Activated CD8-positive, alpha-beta memory T cell treated with anti-CD3 and anti-CD28 coated beads for 4 hours (primary cell): ENCODE data around the gene SLC31A2.
A peak's percentile ranks its signal among the peaks of the same experiment; 100 is the strongest.

Experiments used
- DNase-seq, 2 donors: peaks; one replicate each; pipeline ENCODE4 v3.0.0-alpha.2; 2020; ENCODE audit warnings: low read depth in 2 of 2

Gene SLC31A2

DNA sequence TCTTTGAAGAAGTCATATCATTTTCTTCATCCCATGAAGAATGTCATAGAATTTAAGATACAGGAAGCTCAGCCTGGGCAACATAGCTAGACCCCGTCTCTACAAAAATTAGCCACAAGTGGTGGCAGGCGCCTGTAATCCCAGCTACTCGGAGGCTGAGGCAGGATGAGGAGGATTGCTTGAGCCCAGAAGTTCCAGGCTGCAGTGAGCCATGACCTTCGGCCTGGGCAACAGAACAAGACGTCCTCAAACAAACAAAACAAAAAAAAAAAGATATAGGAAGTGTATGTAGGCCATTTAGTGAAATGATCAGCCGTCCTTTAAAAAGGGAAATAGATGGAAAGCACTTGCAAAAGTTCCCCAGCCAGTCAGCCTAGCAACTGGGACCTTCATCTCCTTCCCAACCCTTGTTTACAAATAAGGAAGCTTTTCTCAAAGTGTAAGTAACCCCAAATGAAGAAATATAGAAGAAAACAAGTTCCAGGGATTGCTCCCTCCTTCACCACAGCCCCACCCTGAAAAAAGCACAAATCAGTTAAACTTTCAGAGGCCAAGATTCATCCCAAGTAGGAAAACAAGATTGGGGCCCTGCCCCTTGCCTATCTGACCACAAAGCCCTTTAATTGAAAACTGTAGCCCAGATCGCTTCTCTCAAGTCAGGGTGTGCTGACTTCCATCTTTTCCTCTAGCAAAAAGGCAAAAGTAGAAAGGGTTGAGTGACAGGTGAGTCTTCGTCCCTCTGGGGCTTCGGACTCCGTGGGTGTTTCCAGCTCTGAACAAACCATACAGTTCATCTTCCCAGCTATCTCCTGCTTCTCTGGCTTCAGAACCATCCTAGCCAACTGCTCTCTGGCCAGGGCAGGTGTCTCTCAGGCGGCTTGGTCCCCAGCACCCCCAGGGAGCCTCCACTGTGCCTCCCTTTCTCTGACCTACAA lies 1.2 kb downstream of the SLC31A2 start:
- DNase-seq = no peak

DNA sequence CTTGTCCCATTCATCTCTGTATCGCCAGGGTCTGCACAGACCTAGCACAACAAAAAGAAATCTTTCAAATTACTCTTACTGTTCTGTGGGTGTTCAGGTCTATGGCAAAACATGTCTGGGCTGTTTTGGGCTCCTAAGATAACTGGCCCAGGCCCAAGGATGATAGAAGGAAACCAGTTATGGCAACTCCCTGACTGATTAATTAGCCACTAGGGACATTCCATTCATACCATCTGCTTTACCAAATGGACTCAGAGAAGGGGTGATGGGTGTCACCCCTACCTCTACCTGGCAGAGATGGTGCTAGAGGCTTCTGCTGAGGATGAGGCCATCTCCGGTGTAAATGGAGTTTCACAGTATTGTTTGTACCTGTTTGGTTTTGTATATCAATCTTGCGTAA lies 1.9 kb downstream of the SLC31A2 start:
- DNase-seq = no peak

DNA sequence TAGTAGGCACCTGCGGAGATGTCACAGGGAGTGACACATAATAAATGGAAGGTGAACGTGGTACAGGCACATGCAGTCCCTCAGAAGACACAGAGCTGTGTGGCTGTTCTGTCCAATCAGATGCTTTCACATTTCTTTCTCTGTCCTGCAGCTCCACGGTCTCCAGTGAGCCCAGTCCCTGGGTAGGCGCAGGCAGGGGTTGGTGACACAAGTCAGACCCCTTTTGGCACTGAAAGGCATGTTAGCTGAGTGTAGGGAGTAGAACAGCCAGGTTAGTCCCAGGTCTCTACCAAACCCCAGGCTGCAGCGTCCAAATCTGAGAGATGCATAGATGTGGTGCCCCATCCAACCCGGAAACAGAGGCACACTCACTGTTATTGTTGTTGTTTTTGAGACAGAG lies 2.8 kb downstream of the SLC31A2 start:
- DNase-seq = no peak

DNA sequence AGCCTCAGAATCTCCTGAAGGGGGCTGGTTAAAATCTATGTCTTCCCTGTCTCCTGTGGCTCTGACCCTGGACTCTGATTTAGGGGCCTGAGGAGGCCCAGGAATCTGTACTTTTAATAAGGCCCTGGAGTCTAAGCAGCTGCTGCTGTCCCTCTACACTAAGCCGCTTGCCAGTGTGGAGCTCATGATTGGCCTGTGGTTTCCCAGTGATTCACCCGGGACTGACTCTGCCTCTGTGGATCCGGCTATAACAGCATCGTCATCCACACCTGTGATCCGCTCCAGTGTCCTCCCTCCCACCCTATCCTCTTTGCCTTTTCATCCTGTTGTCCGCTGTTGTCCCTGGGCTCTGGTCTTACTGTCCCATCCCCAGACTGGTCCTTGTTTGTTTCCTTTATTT lies 3.7 kb downstream of the SLC31A2 start:
- no peak for DNase-seq

DNA sequence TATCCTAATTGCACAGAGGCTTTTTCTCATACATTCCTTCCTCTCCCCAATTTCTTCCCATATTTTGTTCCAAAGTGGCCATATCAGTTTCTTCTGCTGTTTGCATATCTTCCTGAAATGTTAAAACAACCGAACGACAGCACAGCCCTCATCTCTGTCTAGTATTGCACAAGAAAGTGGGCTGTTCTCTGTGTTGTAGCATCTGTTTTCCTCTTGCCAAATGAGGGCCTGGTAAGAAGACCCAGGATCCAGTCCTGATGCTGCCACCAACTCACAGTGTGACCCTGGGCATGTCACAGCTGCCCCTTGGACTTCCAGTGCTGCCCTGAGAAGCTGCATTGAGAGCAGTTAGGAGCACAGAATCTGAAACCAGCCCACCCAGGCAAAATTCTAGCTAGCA lies 4.1 kb downstream of the SLC31A2 start:
- no peak for DNase-seq

GRCh38 chr9:113155911-113156588 lies 5.2 kb downstream of the SLC31A2 start:
- DNase-seq = peak in 1 of 2 donors; percentile 31

DNA sequence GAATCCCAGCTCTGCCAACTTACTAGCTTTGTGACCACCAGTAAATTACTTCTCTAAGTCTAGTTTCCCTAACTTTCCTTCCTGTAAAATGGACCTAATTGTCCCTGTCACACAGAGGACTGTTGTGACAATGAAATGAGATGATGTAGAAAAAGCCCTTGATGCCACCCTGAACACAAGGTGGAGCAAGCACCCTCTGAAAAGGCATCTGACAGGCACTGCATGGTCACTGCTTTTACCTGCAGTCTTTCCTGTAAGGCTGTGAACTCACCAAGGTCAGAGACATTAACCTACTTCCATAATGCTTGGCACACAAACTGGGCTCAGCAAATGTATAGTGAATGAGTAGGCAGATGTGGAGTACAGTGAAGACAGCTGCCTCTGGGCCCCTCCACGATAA lies 6.1 kb downstream of the SLC31A2 start:
- no peak for DNase-seq

- no peak for DNase-seq
Measured at GRCh38 chr9:113158446-113158845, 7.6 kb downstream of the SLC31A2 start.

GRCh38 chr9:113160571-113160970 lies 9.8 kb downstream of the SLC31A2 start:
- no peak for DNase-seq

GRCh38 chr9:113163001-113163400 lies 12.2 kb downstream of the SLC31A2 start:
- no peak for DNase-seq

DNA sequence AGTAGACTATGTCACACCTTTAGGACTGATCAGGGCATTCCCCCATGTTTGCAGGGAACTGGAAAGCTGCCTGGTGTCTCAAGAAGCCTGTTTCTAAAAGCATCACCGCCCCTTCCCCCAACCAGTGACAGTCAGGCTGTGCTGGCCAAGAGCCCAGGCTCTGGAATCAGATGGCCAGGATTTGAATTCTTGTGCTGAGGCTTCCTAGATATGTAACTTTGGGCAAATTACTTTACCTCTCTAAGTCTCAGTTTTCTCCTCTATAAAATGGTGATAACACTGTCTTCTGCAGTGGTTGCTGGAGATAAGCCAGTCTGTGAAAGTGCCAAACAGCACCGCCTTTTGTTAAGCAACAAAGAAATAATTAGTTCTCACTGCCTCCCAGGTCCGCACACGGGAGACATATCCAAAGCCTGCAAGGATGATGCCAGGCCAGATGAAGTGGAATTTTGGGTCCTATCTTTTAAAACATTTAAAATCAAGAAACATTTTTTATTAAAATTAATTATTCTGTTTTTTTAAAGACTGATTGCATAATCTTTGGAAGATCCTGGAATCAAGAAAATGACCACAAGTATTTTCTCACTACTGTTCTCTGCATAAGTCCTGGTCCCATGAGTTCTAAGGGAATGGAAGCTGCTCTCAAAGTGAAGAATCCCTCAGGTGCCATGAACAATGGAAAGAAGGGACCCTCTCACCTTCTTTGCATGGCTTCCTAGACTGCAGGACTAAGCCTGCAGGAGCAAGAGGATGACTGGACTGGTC lies 13.9 kb downstream of the SLC31A2 start:
- no peak for DNase-seq

GRCh38 chr9:113166039-113166438 lies 15.2 kb downstream of the SLC31A2 start:
- DNase-seq = no peak

DNA sequence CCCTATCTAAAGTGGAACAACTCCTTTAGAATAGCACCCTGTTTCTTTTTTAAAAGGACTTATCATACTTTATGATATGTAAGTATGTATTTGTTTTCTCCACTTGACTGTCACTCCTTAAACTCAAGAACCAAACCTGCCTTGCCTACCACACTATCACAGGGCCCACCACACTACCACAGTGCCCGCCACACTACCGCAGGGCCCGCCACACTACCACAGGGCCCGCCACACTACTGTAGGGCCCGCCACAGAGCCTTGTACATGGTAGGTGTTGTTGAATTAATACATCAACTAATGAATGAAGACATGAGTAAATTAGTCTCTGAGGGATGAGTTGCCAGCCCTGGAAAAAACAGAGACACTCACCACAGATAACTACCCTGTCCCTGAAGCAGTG lies 18.0 kb downstream of the SLC31A2 start:
- no peak for DNase-seq

GRCh38 chr9:113173341-113173740 lies 22.5 kb downstream of the SLC31A2 start:
- no peak for DNase-seq

- no peak for DNase-seq
Measured at GRCh38 chr9:113176803-113177202, 26.0 kb downstream of the SLC31A2 start.

- no peak for DNase-seq
Measured at GRCh38 chr9:113177251-113177650, 26.4 kb downstream of the SLC31A2 start.

DNA sequence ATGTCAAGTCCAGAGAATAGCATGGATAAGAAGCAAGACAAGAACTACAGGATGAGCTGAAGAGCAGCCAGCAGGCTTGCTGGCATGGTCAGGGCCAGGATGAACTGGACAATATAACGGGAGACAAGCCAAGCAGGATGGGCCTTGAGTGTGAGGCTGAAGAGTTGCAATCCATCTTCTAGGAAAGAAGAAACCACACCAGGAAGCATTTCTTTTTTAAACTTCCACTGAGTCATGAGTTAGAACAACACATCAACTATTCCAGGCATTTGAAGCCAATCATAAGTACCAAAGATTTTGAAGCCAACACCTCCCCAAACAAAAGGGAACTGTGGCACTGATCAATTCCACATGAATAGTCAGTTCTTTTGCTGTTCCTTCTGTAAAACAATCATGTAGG lies 27.3 kb downstream of the SLC31A2 start:
- DNase-seq = no peak

DNA sequence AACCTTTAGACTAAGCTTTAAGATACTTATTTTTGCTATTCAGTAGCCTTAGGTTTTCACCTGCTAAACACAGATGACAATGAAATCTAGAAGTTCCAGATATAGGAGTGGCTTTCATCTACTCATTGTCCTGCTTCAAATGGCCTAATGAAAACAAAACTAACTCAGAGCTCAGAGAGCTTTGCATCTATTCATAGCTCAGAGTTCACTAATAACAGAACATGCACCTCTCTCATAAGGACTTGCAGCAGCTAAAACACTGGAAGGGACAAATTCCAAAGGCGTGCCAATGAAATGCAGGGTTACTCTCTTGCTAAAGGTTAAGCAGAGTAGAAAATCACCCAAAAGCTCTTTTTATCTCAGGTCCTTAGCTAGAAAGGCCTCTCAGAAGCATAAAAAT lies 29.0 kb downstream of the SLC31A2 start:
- no peak for DNase-seq

DNA sequence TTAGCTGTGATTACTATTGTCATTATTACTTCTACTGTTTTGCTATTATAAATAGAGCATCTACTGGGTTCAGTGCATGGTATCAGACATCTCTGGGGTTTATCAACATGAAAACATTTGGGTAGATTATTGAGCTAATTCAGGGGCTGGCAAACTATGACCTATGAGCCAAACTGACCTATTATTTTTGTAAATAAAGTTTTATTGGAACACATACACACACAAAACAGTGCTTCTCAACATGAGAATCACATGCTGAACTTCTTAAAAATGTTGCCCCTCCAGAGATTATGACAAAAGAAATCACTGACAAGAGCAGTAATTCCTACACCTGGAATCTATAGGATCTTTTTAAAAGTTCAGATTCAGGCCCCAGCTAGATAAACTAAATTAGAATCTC lies 30.4 kb downstream of the SLC31A2 start:
- DNase-seq = no peak

GRCh38 chr9:113183956-113184488 lies 33.2 kb downstream of the SLC31A2 start:
- DNase-seq = no peak

DNA sequence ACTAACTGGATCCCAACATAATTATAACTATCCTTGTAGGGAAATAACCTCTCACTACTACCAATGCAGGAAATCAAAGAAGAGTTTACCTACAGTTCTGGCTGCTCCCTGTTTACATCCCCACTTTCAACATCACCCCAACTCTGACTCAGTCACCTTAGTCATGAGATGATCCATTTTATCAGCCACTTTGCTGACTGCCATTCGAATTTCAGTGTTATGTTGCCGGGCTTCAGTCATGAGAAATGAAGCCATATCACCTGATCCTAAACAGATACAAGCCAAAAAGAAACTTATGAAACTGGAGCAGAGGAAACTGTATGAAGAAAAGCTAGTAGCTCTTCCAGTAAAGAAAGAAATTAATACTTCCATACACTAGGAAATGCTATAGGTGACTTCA lies 33.7 kb downstream of the SLC31A2 start:
- no peak for DNase-seq

DNA sequence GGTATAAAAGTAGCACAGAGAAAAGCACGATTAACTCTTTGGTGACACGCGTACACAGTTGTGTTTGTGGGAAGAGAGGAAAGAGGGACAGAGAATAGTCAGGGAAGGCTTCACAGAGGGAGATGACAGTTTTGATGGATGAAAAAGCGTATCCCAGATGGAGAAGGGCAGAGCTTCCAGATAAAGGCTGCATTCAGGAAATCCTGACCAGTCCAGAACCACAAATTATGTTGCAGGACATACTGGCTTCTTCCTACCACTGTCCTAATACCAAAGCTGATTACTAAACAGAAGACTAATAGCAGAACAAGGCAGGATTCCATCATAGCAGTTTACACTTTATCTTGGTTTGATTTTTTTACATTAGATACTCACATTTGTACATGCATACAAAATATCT lies 34.5 kb downstream of the SLC31A2 start:
- no peak for DNase-seq
